Measurements from ENCODE around the gene KRT35.

The KRT35 gene

DNA sequence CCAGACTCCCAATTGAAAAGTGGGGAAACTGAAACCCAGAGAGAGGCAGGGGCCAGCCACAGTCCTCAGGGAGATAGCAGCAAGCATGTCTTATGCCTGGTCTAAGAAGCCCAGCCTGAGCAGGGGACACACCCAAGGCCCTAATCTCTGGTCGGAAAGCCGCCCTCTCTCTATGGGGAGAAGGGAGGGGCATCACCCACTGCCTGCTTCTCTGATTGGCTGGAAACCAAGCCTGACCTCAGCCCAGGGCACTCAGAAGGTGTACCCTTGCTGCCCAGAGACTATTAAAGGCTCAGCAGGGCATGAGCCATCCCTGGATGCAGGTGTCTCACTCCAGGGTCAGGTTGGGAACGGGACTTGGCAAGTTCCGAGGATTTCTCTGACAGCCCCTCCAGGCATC, 30.2 kb upstream of the KRT35 start:
- no peak for DNase-seq

GRCh38 chr17:41510251-41511065, 29.5 kb upstream of the KRT35 start:
- no peak for DNase-seq

GRCh38 chr17:41507315-41507880, 26.4 kb upstream of the KRT35 start:
- DNase-seq: no peak

DNA sequence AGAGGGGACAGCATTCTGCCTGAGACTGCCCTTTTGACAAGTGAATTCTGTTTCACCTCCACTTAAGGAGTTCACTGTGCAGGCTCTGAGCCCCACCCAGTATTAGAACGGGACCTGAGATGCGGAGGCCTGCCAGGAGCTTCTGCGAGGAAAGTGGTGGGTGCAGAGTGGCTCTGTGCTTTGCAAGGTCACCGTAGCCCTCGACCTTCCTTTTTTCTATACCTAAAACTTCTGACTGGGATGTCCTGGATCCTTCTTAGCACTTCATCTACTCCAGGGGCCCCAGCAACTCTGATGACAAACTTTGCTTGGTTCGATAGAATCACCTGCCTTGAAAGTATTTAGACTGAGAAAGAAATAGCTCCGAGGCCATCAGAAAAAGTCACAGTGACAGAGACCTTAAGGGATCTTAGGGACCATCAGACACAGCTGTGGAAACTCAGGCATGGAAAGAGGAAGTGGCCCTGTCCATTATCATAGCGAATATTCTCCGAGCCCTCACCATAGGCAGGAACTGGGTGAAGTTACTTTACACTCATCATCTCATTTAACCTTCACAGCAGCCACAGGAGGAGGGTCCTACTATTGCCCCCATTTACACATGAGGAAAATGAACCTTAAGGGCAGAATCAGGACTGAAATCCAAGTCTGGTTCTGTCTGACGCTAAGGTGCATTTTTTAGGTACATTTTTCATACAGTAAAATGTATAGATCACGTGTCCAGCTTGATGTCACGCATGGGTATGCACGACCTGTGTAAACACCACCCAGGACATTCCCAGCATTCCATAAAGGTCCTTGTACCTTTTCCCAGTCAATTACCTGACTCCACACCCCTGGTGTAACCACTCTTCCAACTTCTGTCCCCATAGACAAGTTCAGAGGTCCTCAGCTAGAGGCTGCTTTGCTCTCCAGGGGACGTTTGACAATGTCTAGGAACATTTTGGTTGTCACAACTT, 25.1 kb upstream of the KRT35 start:
- no peak for DNase-seq

GRCh38 chr17:41505007-41505808, 24.3 kb upstream of the KRT35 start, which contains the start of gene KRT13:
TSS of gene KRT13 (minus strand) at chr17:41505612. CDS start at chr17:41505550, 62 bp downstream.
- no peak for DNase-seq

GRCh38 chr17:41504246-41504977, 23.5 kb upstream of the KRT35 start:
- no peak for DNase-seq

GRCh38 chr17:41503202-41503601, 22.3 kb upstream of the KRT35 start:
- no peak for DNase-seq

DNA sequence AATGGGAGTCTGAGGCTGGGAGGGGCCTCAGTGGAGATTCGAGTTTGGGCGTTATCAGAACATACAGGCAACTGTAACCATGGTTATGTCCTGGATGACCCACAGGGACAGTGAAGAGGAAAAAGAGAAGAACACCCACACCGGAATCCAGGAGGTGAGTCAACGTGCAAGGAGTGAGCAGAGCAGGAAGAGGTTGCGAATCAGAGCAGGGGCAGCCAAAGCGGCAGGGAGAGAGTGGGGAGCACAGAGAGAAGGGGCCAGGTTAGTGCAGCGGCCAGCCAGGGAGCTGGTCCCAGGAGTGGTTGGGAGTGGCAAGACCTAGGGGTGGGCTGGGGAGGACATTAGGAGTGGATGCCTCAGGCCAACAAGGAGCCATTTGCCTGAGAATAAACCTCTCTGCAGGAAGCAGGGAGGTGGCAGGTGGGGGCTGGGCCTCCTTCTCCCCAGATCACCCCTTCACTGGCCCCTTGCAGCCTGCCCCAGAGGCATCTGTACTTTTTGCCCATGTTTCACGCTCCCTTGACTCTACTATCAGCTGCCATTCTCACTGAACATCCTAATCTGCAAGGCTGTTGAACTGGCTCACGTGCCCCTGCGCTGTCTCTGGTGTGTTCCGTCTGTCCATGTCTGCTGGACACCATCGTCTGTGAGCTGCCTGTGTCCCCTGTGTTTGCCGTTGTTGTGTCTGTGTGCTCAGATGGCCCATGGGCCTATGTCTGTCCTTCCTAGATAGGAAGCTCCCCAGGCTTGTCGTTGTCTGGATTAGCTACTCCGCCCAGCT, 19.4 kb upstream of the KRT35 start:
- DNase-seq: no peak

DNA sequence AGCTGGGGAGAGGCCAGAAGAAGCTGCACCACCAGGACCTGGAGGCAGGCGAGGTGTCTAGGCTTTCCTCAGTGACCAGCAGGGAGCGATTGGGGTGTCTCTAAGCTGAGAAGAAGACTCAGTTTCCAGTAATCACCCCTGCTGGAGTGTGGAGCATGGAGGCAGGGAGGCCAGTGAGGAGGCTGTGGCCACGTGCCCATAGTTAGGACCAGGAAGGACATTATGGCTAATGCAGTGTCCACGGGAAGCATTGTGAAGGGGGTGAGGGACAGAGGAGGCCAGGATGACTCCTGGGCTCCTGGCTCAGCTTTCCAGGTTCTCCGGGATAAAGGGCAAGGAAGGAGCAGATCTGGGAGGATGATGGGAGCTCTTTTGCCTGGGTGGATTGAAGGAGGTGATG, 18.8 kb upstream of the KRT35 start:
- DNase-seq: no peak

DNA sequence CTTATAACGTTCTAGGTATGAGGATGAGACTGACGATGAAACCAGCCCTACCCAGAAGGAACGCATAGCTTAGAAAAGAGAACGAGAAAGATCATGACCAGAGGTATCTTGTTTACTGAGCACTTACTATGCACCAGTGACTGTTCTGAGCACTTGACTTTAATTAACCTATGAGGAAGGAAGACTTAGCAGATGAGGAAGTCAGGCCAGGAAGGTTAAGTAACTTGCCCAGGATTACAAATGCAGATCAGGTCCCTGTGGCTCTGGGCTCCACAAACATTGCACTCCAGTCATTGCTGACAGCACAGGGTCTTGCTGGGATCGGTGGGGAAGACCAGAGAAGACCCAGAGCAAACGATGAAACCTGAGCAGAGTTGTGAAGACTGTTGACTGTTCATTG, 17.3 kb upstream of the KRT35 start:
- DNase-seq: no peak

DNA sequence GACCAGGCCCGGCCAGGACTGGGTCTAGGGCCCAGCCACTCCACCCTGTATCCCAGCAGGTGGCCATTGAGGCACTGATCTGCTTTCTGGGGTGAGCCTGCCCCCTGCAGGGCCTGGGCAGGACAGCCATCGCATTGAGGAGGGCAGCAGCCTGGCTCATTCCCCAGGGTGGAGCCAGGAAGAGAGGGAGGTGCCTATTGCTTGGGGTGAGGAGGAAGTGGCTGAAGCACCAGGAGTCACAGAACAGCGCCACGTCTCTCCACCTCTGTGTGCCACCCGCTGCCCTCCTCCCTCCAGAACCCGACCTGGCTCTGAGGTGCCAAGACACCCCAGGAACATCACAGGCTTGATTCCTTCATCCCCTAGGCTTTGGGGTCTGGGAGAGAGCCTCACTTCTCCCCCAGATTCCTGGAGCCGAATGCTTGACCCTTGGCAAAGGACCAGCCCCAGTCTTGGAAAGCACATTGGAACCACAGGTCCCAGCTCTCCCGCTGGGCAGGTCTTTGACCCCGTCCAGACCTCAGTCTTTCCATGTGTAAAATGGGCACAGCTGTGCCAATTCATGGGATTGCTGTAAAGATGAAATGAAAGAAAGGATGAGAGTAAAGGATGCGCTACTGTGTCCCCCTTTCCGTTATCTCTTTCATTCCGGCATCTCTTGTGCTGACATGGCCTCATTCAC, 16.0 kb upstream of the KRT35 start:
- peak; percentile 71 for DNase-seq

DNA sequence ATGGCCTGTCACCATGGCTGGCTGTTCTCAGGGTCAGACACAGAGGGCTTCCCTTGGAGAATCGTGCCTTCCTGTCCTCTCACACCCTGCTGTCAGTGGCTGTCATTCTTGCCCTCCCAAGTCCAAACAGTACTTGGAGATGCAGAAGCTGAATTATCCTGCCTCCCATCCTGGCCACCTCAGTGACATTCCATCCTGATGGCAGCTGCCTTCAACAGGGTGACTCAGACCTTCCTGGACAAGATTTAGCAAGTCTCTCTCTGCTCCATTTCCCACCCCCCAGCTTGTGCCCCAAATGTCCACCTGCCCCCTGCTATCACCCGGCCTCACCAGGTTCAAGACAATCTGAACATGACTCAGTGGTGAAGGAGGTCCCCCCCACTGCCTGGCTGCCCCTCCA, 13.6 kb upstream of the KRT35 start:
- DNase-seq: no peak

- DNase-seq: no peak
These were observed 11.8 kb upstream of the KRT35 start for GRCh38 chr17:41492771-41493170.

GRCh38 chr17:41492351-41492750, 11.4 kb upstream of the KRT35 start:
- DNase-seq: no peak

GRCh38 chr17:41491476-41491875, 10.5 kb upstream of the KRT35 start:
- no peak for DNase-seq

DNA sequence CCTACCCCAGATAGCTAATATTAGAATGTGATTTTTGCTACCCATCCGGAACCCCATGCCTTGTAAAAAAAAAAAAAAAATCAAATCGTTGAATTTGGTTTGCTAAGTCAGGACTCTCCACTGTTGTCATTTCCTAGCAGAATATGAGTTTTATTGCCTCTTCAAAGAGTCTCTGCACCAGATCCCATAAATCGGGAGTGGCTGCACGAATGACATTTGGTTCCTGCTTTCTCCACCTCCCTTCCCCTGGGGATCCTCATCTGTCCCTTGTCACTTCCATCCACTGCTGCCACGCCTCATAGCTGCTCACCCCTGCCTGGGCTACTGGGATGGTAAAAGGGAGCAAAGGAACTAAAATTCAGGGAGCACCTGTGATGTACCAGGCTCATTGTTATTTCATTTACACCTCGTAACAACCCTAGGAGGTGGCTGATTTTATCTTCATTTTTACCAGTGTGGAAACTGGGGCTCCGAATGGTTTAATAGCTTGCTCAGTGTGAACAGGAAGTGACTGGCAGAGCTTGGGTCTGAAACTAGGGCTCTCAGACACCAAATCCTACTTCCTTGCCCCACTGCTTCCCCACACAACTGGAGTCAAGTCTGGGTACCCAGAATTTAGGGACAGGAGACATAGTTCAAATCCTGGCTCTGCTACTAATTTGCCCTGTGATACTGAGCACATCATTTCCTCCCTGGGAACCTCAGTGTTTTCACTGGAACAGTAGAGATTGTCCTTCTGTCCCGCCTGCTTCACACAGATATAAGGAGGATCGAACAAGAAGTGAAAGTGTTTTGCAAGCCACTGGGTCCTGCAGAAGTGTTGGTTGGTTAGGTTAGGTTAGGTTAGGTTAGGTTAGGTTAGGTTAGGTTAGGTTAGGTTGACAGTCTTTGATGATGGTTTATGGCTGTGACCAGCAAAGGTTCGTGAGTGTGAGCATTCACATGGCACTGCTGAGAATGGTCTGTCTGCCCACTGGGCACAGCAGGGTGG, 9.3 kb upstream of the KRT35 start:
- DNase-seq: no peak

- no peak for DNase-seq
These were observed 8.6 kb upstream of the KRT35 start, which contains the start of gene KRT36 for GRCh38 chr17:41489531-41489930. TSS of gene KRT36 (minus strand) at chr17:41489910. CDS start at chr17:41489864, 46 bp downstream.

GRCh38 chr17:41486809-41487530, 6.0 kb upstream of the KRT35 start:
- no peak for DNase-seq
